HG03521 (cell line): ENCODE results near the gene CLPSL1.
A peak's percentile ranks its signal among the peaks of the same experiment; 100 is the strongest.
"Not testable (repeated sequence)": the region's sequence is repeated elsewhere in the genome, so short reads cannot be mapped to it uniquely, and the experiment has no call there.

Source experiments
- ATAC-seq: cut with Tn5 transposase; IDR thresholded peaks from one replicate; pipeline ENCODE4 v1.9.1; 2021; ENCODE audit warnings: mild to moderate bottlenecking, moderate library complexity; ENCODE audit not compliant: unreplicated experiment

CLPSL1 gene, protein sequence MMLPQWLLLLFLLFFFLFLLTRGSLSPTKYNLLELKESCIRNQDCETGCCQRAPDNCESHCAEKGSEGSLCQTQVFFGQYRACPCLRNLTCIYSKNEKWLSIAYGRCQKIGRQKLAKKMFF

DNA sequence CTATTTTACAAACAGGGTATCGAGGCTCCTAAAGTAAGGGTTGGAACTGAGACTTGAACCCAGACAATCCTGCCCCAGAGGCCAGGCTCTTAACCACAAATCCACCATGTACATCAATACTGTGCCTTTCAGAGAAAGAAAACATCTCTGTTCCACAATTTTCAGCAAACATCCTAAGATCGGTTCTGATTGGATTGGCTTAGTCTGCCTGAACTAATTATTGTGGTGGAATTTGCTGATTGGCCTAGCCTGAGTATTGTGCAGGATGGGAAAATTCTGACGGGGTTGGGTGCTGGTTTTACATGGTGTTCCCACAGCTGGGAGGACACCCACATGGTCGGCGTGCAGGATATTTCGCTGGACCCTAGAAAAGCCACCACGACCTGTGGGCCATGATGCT lies at the start of gene CLPSL1:
Gene CLPSL1, plus strand, starts transcription at position 301 of the 400 bp plus-strand sequence. Its CDS starts 92 bp downstream, at position 393.
- ATAC-seq: no peak

DNA sequence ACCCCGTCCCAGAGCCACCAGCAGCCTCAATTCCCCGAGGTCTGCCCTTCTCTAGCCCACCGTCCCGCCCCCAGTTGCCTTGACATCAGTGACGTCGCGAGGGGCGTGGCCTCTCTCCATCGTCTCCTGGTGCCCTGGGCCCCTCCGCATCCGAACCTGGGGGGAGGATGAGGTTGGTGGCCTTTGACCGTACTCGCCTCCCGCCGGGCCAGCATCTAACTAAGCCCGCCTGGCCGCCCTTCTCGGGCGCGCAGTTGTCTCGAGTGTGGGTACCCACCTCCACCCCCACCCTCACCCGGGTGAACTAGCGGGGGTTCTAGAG lies 49.4 kb upstream of the CLPSL1 start:
- ATAC-seq: peak; percentile 44

DNA sequence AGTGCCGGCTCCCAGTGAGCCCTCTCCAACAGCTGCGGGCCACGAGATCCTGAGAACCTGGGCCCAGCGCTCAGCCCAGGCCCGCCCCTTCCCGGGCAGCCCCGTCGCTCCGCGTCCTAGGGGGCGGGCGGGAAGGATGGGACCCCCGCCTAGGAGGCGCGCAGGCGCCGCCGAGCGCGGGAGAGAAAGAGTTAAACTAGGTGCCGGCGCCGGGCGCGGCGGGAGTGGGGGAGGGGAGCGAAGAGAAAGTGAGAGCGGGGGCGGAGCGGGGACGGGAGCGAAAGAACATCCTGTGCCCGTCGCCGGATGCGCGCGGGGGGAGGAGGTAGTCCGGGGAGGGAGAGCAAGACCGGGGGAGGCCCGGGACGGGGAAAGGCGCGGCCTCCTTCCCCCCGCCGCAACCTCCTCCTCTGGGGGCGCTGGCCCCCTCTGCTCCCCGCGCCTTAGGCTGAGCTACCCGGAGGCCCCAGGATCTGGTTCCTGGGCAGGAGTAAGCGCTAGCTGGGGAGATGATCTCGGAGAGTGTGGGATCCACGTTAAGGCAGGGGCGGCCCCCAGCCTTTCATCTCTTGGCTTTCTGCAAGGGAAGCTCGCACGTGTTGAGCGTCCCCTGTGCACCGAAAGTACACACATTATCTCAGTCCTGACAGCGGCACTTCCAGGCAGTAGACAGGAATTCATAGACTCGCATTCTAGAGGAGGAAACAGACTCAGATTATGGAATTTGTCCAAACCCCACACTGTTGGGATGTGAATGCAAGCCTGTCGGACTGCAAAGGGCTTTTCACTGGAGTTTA lies 48.9 kb upstream of the CLPSL1 start:
- ATAC-seq: peak; percentile 41

DNA sequence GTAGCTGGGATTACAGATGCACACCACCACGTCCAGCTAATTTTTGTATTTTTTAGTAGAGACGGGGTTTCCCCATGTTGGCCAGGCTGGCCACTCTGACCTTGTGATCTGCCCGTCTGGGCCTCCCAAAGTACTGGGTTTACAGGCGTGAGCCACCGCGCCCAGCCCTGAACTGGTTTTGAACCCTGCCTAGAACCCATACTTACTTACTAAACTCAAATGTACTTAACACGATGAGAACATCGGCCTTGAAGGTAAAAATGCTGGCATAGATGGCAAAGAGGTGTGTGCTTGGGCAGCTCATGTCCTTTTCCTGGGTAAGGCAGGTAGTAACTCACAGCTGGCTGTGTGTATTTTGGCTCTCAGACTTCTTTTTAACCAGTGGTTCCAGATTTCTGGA lies 47.2 kb upstream of the CLPSL1 start:
- ATAC-seq: no peak

DNA sequence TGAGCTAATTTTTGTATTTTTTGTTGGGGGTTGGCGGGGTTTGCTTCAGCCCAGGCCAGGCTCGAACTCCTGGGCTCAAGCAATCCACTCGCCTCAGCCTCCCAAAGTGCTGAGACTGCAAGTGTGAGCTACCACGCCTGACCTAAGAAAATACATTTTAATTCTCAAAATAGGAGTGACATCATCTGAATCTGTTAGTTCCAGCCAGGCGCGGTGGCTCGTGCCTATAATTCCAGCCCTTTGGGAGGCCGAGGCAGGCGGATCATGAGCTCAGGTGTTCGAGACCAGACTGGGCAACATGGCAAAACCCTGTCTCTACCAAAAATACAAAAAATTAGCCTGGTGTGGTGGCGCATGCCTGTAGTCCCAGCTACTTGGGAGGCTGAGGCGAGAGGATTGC lies 46.5 kb upstream of the CLPSL1 start:
- ATAC-seq: not testable (repeated sequence)

DNA sequence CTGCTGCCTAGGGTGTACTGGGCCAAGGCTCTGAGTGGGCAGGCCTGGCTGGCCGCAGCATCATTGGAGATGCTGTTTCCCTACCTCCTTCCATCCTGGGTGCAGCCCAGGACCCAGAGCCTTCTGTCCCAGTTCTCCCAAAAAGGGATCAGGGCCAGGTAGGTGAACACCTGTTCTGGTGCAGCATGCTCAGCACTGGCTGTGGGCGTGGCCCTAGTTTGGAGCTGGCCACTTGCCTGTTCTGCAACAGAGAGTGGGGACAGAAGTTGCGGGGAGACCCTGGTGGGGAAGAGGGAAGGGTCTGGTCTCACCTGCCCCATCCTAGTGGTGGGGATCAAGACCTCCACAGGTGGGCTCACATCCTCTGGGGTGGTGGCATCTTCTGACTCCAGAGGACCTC lies 45.4 kb upstream of the CLPSL1 start:
- ATAC-seq: no peak

DNA sequence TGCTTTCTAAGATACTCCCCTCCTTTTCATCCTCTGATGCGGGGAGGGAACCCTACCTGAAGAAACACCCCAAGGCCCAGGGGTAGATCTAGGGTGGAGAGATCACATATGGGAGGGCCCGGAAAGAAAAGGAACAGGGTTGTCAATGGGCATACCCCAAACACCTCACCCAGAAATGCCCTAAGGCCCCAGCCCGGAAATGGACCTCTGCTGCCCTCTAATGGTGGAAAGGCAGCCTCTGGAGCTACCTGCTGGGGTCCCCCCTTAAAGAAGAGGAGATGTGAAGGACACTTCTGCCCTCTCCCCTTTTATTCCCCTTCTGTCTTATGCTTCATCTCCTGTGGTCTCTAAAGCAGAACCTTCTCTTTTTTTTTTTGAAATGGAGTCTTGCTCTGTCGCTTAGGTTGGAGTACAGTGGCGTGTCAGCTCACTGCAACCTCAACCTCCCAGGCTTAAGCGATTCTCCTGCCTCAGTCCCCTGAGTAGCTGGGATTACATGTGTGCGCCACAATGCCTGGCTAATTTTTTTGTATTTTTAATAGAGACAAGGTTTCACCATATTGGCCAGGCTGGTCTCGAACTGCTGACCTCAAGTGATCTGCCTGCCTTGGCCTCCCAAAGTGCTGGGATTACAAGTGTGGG lies 44.4 kb upstream of the CLPSL1 start:
- ATAC-seq: no peak

DNA sequence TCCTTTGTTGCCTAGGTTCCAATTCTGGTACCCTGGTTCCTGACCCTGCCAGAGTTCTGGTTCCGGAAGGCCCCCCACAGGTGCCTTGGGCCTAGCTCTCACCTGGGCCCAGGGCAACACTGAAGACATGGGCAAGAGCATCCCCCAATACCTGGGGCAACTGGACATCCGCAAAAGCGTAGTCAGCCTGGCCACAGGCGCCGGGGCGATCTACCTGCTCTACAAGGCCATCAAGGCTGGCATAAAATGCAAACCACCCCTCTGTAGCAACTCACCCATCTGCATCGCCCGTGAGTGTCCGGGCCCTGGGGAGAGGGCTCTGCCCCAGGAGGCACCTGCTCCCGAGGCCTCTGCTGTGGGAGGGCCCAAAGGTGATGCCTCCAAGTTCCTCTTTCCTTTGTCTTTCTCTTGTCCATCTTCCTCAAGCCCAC lies 43.8 kb upstream of the CLPSL1 start, which contains the start of gene ARMC12:
Gene ARMC12, plus strand, starts transcription at position 51 of the 431 bp plus-strand sequence. Its CDS starts 77 bp downstream, at position 128.
- no peak for ATAC-seq

DNA sequence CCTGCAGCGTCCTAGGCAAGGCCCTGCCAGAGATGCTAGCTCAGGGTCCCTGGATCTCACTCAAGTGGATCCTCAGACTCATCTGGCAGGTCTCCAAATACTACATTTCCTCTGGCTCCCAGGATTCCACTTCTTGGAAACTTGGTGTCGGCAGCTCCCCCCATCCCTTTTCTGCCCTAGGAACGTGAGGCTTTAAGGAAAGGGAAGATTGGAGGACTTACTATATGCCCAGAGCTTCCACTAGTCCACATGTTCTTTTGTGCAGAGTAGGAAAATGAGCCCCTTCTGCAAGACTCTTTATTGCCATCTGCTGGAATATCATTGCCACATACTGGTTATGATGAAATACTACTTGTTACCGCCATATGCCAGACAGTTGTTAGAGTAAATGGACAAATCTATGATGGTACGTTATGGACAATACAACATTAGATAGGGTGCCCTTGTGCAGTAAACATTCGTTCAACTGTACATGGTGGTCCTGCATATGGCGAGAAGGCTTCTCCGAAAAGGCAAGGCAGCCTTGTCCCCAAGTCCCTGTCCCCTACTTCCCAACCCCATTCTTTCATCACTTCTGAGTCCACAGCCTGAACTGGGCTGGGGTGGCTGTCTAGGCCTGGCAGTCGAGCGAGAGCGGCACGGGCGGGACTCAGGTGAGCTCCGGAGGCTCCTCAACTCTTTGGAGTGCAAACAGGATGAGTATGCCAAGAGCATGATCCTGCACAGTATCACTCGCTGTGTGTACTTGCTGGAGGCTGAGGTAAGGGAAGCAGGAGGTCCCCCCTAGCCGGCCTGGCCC lies 43.2 kb upstream of the CLPSL1 start:
- no peak for ATAC-seq

DNA sequence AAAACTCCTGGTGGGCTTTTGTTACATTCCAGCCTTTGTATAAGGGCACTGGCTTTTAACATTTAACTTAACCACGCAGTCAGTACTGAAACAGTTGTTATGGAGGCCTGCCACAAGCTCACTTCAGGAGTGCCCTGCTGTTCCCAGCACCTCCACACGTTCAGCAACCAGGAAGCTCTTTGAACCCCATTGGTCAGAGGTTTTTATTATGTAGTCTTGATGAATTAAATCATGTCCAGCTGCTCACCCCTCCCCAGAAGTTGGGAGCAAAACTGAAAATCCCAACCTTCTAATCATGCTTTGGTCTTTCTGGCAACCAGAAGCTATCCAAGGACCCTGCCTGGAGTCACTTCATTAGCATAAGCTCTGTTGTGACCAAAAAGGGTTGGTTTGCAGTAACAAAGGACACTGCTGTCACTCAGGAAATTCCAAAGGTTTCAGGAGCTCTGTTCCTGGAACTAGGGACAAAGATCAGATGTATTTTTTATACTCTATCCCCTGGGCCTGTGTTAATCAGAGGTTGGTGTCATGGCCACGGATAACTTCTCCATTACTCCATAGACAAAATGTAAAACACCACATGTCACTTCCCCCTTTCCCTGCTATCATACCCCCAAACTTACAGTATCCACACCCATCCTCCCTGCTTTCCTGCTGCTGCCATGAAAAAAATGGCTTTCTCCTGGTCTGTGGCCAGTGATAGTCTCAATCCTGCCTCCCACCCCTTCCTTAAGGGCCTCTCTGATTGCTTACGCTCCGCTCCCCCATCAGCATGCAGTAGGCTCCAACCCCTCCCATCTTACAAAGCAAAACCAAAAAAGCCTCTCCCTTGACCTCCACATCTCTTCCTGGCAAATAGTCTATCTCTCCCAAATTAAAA lies 40.9 kb upstream of the CLPSL1 start:
- no peak for ATAC-seq

DNA sequence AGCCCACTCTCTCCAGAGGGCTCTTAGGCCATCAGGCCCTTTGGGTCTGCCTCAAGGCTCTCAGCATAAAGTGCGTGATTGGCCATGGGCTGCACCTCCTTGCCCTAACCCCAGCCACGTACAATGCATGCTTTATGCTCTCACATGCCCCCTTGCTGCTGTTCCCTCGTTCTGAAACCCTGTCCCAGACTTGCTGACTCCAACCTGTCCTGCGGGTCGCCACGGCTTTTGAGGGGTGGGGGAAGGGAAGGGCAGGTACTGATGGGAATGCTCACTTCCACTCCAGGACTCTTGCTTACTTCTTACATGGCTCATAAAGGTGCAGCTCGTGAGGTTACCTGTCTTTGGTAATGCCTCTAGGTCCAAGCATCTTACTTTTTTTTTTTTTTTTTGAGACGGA lies 38.0 kb upstream of the CLPSL1 start:
- no peak for ATAC-seq

DNA sequence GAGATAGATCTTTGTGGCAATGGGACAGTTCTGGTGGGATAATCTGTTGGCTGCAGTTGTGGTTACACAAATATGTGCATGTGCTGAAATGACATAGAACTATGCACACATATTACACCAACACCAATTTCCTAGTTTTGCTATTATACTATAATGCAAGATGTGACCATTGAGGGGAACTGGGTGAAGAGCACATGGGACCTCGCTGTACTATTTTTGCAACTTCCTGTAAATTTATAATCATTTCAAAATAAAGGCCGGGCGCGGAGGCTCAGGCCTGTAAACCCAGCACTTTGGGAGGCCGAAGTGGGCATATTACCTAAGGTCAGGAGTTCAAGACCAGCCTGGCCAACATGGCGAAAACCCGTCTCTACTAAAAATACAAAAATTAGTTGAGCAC lies 35.3 kb upstream of the CLPSL1 start:
- no peak for ATAC-seq

DNA sequence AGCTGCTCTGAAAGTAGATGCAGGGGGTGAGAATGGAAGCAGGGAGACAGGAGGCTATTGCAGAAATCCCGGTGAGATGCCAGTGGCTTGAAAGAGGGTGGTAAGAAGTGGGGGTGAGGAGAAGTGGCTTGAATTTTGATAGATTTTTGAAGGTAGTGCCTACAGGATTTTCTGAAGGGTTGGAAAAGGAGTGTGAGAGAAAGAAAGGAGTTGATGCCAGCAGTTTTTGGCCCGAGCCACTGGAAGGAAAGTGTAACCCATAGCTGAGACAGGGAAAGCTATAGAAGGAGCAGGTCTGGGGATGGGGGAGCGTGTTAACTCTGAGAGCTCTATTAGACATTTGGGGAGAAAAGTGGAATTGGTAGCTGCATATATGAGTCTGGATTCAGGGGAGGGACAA lies 34.3 kb upstream of the CLPSL1 start:
- no peak for ATAC-seq

DNA sequence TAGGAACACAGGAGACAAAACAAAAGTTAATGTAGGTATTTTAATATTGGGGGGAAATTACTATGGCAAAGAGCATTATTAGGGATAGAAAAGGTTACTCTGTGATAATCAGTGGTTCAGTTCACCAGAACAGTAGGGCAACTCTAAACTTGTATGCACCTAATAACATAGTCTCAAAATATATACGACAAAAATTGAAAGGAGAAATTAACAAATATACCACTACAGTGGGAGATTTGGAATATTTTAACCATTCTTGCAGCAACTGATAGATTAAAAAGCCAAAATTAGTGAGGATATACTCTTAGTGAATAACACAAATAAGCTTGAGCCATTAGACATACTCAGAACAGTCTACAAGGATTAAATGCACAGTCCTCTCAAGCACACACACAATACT lies 32.9 kb upstream of the CLPSL1 start:
- no peak for ATAC-seq

DNA sequence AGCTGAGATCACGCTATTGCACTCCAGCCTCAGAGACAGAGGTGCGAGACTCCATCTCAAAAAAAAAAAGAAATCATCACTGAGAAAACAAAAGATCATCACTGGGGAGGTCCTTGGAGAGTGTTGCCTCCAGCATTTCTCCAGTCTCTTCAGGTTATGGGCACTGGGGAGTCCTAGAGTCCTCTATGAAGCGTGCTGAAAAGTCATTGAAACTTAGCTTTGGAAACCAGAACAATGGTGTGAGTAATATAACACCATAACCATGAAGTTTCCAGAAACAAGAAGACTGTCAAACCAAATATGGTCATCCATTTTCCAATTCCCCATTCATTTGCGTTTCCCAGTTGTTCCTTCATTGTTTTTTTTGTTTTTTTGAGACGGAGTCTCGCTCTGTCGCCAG lies 30.3 kb upstream of the CLPSL1 start:
- ATAC-seq: no peak

DNA sequence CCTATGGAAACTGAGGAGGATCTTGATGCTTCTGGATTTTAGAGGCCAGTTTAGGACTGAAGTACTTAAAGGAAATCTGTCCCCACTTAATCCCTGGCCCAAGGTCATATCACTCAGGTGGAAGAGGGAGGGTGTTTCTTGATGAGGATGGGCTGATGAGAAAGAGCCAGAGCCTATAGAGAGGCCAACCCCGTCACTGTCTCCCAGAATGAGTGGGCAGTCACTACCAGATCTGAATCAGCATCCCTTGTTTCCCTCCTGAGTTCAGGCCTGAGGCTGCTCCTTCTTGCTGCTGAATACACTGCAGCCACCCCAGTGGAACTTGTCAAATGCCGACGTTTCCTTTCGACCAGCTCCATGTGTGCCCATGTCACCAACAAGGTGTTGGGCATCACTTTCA lies 29.2 kb upstream of the CLPSL1 start:
- no peak for ATAC-seq

DNA sequence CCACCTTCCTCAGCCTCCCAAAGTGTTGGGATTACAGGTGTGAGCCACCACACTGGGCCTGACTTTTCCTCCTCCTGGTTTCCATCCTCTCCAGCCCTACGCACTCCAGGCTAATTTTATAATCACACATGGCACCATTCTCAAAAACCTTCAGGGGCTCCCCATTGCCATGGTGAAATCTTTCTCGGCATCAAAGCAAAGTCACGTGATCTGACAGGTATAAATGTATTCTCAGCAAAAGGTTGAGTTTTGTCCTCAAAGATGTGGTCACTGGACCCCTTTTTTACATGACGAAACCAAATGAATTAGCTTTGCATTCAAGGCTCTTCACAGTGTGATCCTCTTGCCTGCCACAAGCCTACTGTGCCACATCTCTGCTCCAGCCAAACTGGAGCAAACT lies 28.5 kb upstream of the CLPSL1 start:
- no peak for ATAC-seq

DNA sequence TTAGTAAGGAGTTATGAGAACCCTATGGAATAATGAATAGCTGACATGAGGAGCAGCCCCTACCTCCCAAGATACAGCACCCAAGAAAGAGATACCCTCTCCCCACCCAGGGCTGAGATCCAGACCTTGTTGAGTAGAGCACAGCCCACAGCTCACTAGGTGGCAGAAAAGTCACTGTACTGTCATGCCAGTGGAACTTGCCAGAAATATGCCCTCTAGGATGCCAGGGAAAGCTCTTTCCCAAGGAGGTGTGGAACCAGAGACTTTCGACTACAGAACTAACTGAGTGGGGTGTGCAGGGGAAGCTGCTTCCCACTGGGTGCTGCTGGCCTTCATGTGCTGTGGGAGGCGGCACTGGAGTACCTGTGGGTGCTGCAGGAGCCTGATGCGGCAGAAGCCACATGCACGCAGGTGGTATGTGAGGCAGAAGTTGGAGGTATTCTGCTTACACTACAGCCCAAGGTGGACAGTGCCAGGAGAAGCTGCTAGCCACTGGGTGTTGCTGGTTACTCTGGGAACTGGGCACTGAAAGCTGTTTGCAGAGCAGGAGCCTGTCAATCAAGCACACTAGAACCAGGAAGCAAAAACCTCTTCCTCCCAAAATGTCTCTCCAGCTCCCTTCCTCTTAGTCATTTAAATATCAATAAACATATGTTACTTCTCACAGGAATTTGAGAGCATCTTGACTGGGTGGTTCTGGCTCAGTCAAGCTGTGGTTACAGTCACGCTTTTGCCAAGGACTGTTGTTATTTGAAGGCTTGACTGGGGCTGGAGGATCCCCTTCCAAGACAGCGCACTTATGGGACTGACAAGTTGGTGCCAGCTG lies 26.2 kb upstream of the CLPSL1 start:
- ATAC-seq: no peak

DNA sequence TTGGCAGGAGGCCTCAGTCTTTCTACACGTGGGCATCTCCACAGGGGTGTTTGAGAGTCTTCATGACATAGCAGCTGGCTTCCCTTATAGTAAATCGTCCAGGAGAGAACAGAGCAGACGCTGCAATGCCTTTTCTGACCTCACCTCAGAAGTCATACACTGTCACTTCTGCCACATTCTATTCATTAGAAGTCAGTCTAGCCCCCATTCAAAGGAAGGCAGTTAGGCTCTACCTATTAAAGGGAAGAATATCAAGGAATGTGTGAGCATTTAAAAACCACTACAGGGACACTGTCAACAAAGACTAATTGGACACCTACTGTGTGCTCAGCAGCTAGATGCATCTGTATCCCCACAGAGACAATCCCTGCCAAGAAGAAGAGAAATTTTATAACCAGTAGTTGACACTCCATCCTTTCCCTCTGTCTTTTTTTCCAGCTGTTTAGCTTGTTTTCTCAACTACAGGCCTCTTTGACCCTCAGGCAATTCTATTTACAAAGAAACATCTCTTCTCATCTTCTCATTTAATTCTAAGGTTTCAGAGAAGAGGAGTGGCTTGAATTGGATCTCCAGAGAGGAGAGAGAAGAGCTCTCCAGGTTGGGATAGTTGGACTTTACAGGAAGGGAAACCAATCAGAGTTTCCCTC lies 25.4 kb upstream of the CLPSL1 start:
- no peak for ATAC-seq
